ENCODE measurements around the gene PRR30.

DNA sequence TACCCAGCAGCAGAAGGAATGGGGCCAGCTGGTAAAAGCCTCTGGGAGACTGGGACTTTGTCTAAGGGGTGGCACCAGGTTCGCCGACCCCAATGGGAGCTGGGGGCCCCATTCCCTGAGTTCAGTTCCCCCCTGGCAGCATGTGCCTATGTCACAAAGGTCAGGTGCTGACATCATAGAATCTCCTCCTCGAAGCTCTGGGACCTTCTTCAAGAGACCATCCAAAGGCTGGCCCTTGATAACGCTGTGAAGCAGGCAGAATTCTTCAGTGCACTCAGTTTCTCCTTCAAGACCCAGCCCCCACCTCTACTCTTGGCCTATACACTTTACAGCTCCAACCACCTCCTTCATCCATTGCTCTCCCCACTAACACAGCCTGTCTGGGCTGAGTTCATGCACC is at the start of gene PRR30:
- TF ChIP-seq POLR2AphosphoS5 (IDR thresholded peaks at IDR 0.05; ENCODE audit: low read depth, low read length) (no peak), TAF1 (IDR thresholded peaks at IDR 0.05; ENCODE audit: borderline replicate concordance, insufficient read depth, low read length) (no peak), SIN3A (IDR thresholded peaks at IDR 0.05; ENCODE audit: borderline replicate concordance, insufficient read depth, low read length) (no peak), FOXP2 (optimal IDR thresholded peaks at IDR 0.05; ENCODE audit: borderline replicate concordance, extremely low read depth, extremely low read length, insufficient read depth) (no peak)
- TF ChIP-seq, protein P1, sequence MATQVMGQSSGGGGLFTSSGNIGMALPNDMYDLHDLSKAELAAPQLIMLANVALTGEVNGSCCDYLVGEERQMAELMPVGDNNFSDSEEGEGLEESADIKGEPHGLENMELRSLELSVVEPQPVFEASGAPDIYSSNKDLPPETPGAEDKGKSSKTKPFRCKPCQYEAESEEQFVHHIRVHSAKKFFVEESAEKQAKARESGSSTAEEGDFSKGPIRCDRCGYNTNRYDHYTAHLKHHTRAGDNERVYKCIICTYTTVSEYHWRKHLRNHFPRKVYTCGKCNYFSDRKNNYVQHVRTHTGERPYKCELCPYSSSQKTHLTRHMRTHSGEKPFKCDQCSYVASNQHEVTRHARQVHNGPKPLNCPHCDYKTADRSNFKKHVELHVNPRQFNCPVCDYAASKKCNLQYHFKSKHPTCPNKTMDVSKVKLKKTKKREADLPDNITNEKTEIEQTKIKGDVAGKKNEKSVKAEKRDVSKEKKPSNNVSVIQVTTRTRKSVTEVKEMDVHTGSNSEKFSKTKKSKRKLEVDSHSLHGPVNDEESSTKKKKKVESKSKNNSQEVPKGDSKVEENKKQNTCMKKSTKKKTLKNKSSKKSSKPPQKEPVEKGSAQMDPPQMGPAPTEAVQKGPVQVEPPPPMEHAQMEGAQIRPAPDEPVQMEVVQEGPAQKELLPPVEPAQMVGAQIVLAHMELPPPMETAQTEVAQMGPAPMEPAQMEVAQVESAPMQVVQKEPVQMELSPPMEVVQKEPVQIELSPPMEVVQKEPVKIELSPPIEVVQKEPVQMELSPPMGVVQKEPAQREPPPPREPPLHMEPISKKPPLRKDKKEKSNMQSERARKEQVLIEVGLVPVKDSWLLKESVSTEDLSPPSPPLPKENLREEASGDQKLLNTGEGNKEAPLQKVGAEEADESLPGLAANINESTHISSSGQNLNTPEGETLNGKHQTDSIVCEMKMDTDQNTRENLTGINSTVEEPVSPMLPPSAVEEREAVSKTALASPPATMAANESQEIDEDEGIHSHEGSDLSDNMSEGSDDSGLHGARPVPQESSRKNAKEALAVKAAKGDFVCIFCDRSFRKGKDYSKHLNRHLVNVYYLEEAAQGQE (IDR thresholded peaks at IDR 0.05; ENCODE audit: insufficient read depth in 1 of 2, low read depth in 2 of 2, low read length in 2 of 2): no peak

Data from PFSK-1 (cell line).